SU-DHL-6 (cell line): ENCODE measurements around the gene PTPRN2.

ENCODE experiments used
- H2AFZ ChIP-seq: fragments of 200-600 bp; sonication (generic); 2 replicates; pipeline ENCODE4 v1.6.1; 2014; ENCODE audit warnings: low read depth, mild to moderate bottlenecking, moderate library complexity, mixed read lengths, antibody characterized with exemption, low read length; ENCODE audit not compliant: severe bottlenecking
- H3F3A ChIP-seq: fragments of 200-600 bp; shearing (Covaris generic); 2 replicates; pipeline ENCODE4 v1.6.0; 2016; ENCODE audit warnings: antibody characterized with exemption, mild to moderate bottlenecking; ENCODE audit not compliant: insufficient read depth
- H3K27ac ChIP-seq: fragments of 200-600 bp; sonication (generic); 2 replicates; pipeline ENCODE4 v1.5.1; 2016; ENCODE audit warnings: low read depth, mild to moderate bottlenecking, low read length, moderate library complexity, mixed read lengths
- H3K27me3 ChIP-seq: fragments of 200-600 bp; sonication (generic), shearing (Covaris generic); 2 replicates; pipeline ENCODE4 v1.6.0; 2014; ENCODE audit warnings: mild to moderate bottlenecking, low read length
- H3K36me3 ChIP-seq: fragments of 200-600 bp; sonication (generic); 2 replicates; pipeline ENCODE4 v1.6.1; 2014; ENCODE audit warnings: mild to moderate bottlenecking, low read length, mixed read lengths
- H3K4me2 ChIP-seq: fragments of 300-600, 200-600 bp; shearing (Covaris generic), sonication (generic); 2 replicates; pipeline ENCODE4 v1.6.0; 2014; ENCODE audit warnings: low read length, low read depth, mild to moderate bottlenecking; ENCODE audit not compliant: poor library complexity, severe bottlenecking
- H3K4me3 ChIP-seq: fragments of 200-600 bp; sonication (generic); 2 replicates; pipeline ENCODE4 v1.5.1; 2014; ENCODE audit warnings: antibody characterized with exemption, low read length, mild to moderate bottlenecking, mixed read lengths; ENCODE audit not compliant: insufficient read depth, poor library complexity, severe bottlenecking
- H3K79me2 ChIP-seq: fragments of 200-600 bp; sonication (generic); 2 replicates; pipeline ENCODE4 v1.6.1; 2014; ENCODE audit warnings: mild to moderate bottlenecking, low read length, moderate library complexity; ENCODE audit not compliant: insufficient read depth
- H3K9ac ChIP-seq: fragments of 200-600 bp; sonication (generic); 2 replicates; pipeline ENCODE4 v1.7.0; 2014; ENCODE audit warnings: mild to moderate bottlenecking, low read length
- H3K9me2 ChIP-seq: fragments of 200-600 bp; sonication (generic); replicated peaks from 2 replicates; pipeline ENCODE4 v1.6.1; 2014; ENCODE audit warnings: low read length; ENCODE audit not compliant: insufficient read depth
- H3K9me3 ChIP-seq: fragments of 200-600 bp; sonication (generic); 2 replicates; pipeline ENCODE4 v1.6.1; 2014; ENCODE audit warnings: low read length, mixed read lengths; ENCODE audit not compliant: insufficient read depth
- H4K20me1 ChIP-seq: fragments of 200-600 bp; sonication (generic); 2 replicates; pipeline ENCODE4 v1.6.1; 2014; ENCODE audit warnings: low read depth, mild to moderate bottlenecking, antibody characterized with exemption, low read length, moderate library complexity, mixed read lengths
- CTCF ChIP-seq: fragments of 200-600 bp; sonication (generic); IDR thresholded peaks from one replicate; pipeline ENCODE4 v1.5.1; 2017; ENCODE audit warnings: antibody characterized with exemption, mild to moderate bottlenecking, low read length, moderate library complexity; ENCODE audit not compliant: insufficient read depth, poor library complexity, severe bottlenecking
- EZH2phosphoT487 ChIP-seq: fragments of 200-600 bp; sonication (generic), shearing (Covaris generic); conservative IDR thresholded peaks from 2 replicates; pipeline ENCODE4 v1.6.1; 2018; ENCODE audit warnings: mild to moderate bottlenecking, antibody characterized with exemption, low read length, moderate library complexity, mixed read lengths

PTPRN2 gene

GRCh38 chr7:158165711-158166110, 421.9 kb downstream of the PTPRN2 start:
- H3K27me3 ChIP-seq, result no peaks in the 10 kb centered on the region
- no peaks in the 10 kb centered on the region for H3K9me2 ChIP-seq
- no peaks in the 10 kb centered on the region for H3F3A ChIP-seq
- no peak overlapping the region for H3K4me3 ChIP-seq
- no peaks in the 10 kb centered on the region for H3K79me2 ChIP-seq
- H2AFZ ChIP-seq, result no peak overlapping the region
- H3K27ac ChIP-seq, result no peak overlapping the region
- H3K4me2 ChIP-seq, result no peak overlapping the region
- H3K36me3 ChIP-seq, result no peaks in the 10 kb centered on the region
- no peak overlapping the region for H3K9ac ChIP-seq
- H4K20me1 ChIP-seq, result no peaks in the 10 kb centered on the region
- TF ChIP-seq EZH2phosphoT487 (no peak), CTCF (no peak)
- H3K9me3 ChIP-seq, result no peaks in the 10 kb centered on the region

GRCh38 chr7:158164101-158165095, 423.2 kb downstream of the PTPRN2 start:
- Histone ChIP-seq H3K4me2 (no peak overlapping the region), H3K79me2 (no peaks in the 10 kb centered on the region), H3K27ac (no peak overlapping the region), H3K4me3 (no peak overlapping the region), H4K20me1 (no peaks in the 10 kb centered on the region), H3K9me2 (no peaks in the 10 kb centered on the region), H3K36me3 (no peaks in the 10 kb centered on the region), H3K27me3 (no peaks in the 10 kb centered on the region), H3K9me3 (no peaks in the 10 kb centered on the region), H3K9ac (no peak overlapping the region), H3F3A (no peaks in the 10 kb centered on the region), H2AFZ (no peak overlapping the region)
- no peak for TF ChIP-seq CTCF
- TF ChIP-seq EZH2phosphoT487, result no peak

- H3K36me3 ChIP-seq, result no peaks in the 10 kb centered on the region
- no peaks in the 10 kb centered on the region for H4K20me1 ChIP-seq
- no peak overlapping the region for H3K4me2 ChIP-seq
- no peak overlapping the region for H2AFZ ChIP-seq
- no peaks in the 10 kb centered on the region for H3K27me3 ChIP-seq
- no peaks in the 10 kb centered on the region for H3F3A ChIP-seq
- no peaks in the 10 kb centered on the region for H3K9me2 ChIP-seq
- no peak overlapping the region for H3K9ac ChIP-seq
- H3K4me3 ChIP-seq, result no peak overlapping the region
- no peak for TF ChIP-seq EZH2phosphoT487
- no peak for TF ChIP-seq CTCF
- no peaks in the 10 kb centered on the region for H3K9me3 ChIP-seq
- H3K27ac ChIP-seq, result no peak overlapping the region
- no peaks in the 10 kb centered on the region for H3K79me2 ChIP-seq
These were observed 426.4 kb downstream of the PTPRN2 start for GRCh38 chr7:158161194-158161593.
